HCEC 1CT (cell line): ENCODE results near the gene SPG11.
A peak's percentile ranks its signal among the peaks of the same experiment; 100 is the strongest.
"Not testable (repeated sequence)": the region's sequence is repeated elsewhere in the genome, so short reads cannot be mapped to it uniquely, and the experiment has no call there.

ENCODE experiments used
- DNase-seq: peaks from one replicate; pipeline ENCODE4 v3.0.0-alpha.2; 2017

Gene SPG11

DNA sequence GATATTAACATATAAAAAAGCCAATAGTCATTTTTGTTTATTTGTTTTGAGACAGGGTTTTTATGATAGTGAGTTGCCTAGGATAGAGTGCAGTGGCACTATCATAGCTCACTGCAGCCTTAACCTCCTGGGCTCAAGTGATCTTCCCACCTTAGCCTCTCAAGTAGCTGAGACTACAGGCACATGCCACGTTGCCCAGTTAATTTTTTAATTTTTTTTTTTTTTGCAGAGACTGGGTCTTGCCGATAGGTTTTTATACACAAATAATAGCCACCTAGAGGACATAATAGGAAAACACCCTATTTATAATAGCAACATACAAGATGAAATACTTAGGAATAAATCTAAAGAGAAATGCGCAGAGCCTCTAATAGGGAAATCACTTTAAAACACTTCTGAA, 113.2 kb downstream of the SPG11 start:
- DNase-seq = peak; percentile 58

GRCh38 chr15:44549152-44549551, 114.3 kb downstream of the SPG11 start:
- not testable (repeated sequence) for DNase-seq

- peak; percentile 57 for DNase-seq
Measured at GRCh38 chr15:44545913-44546802, 117.3 kb downstream of the SPG11 start.

DNA sequence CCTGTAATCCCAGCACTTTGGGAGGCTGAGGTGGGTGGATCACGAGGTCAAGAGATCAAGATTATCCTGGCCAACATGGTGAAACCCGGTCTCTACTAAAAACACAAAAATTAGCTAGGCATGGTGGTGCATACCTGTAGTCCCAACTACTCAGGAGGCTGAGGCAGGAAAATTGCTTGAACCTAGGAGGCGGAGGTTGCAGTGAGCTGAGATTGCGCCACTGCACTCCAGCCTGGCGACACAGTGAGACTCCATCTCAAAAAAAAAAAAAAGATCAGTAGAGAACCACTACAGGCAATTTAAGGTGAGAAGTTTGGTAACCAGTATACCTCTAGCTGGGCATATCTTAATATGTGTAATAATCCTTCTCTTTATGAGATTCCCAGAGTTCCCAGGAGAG, 118.7 kb downstream of the SPG11 start:
- DNase-seq = not testable (repeated sequence)

DNA sequence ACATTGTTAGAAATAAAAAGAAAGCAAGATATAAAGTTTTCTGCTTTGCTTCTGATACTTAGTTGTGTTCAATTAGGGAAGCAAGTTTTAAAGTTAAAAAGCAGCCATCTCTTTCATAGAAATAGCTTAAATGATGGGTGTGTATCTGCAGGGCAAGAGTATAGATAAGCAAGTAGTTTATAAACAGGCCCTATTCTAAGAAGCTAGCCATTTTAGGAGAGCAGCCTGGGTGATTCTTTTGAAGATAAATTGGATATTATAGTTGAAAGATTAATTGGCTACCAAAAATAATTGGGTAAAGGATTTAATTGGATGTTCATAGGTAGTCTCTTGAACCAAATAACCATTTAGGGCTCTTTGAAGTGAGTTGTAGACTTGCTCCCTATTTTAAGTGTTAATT, 120.9 kb downstream of the SPG11 start:
- no peak for DNase-seq

DNA sequence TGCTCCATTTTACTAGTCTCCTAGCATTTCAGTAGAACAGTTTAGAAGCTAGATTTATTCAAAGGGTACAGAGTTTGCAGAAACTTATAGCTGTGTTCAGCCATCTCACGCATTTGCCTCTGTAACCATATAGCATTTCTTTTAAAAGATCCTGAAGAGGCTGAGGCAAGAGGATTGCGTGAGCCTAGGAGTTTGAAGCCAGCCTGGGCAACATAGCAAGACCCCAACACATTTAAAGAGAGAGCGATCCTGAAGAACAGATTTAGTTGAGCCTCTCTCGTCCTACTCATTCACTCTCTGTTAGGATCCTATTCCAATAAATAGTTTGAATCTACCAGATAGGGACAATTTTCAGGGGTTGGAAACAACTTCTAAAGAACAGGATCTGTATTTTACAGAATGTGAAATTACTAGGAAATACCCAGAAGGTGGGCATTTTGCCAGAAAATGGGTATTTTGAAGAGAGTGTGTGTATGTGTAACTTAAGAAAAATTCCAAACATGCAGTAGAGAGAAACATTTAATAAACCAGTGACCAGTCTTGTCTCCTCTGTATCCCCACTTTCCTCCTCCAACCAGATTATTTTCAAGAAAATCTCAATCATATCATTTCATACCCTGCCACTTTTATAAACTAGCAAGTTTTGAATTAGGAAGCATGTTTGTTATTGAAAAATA, 122.0 kb downstream of the SPG11 start:
- peak; percentile 75 for DNase-seq

GRCh38 chr15:44537735-44538240, 125.7 kb downstream of the SPG11 start:
- peak; percentile 52 for DNase-seq

GRCh38 chr15:44536962-44537734, 126.3 kb downstream of the SPG11 start, which contains the start of gene EIF3J:
TSS of gene EIF3J (plus strand) at chr15:44537147. CDS start at chr15:44537195, 48 bp downstream.
- DNase-seq = peak; percentile 98

DNA sequence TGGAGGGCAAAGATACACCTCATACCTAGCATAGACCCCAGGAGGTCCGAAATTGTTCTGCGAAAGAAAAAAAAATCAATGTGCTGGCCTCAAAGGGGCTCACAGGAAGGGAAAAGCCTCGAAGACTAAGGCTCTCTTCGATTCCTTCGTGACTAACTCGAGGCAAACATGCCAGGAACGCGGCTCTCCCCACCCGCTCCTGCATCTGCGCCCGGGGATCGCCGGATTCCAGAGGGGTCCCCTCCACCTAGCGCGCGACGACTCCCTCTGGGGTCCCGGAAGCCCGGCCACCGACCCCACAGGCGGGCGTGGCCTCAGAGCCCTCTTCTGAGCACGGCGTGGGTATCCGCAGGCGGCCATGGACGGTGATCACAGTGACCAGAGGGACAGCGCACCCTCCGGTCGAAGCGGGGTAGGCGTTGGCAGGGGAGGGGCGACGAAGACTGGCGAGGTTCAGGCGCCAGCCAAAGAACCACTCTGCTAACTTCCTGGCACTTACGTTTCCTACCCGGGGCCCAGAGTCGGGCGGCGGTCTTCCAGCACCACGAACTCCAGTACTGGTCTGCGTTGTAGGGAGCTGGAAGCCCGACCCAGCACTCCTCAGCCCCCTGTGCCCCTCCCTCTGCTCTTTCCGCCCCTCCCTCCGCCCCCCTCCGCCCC, 127.0 kb downstream of the SPG11 start:
- peak; percentile 87 for DNase-seq

GRCh38 chr15:44535523-44536301, 127.8 kb downstream of the SPG11 start:
- no peak for DNase-seq

DNA sequence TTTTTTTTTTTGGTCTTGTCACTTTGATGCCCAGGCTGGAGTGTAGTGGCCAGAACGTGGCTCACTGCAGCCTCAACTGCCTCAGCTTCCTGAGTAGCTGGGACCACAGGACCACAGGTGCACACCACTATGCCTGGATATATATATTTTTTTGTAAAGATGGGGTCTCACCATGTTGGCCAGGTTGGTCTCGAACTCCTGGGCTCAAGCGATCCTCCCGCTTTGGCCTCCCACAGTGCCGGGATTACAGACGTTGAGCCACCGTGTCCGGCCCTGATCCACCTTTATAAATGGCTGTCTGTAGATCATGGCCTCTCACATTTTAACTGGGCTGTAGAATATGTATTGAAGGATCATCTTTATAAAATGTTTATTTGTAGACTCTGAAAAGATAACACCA, 128.4 kb downstream of the SPG11 start:
- DNase-seq = no peak

- peak; percentile 15 for DNase-seq
Measured at GRCh38 chr15:44532689-44533088, 130.8 kb downstream of the SPG11 start.

DNA sequence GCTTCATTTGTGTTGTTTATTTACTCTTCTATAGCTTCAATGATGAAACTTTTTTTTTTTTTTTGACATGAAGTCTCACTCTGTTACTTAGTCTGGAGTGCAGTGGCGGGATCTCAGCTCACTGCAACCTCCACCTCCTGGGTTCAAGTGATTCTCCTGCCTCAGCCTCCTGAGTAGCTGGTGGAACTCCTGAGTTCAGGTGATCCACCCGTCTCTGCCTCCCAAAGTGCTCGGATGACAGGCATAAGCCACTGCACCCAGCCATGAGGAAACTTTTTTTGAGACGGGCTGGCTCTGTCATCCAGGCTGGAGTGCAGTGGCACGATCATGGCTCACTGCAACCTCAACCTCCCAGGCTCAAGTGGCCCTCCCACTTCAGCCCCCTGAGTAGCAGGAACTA, 131.2 kb downstream of the SPG11 start:
- not testable (repeated sequence) for DNase-seq

GRCh38 chr15:44530653-44531052, 132.8 kb downstream of the SPG11 start:
- DNase-seq = no peak

DNA sequence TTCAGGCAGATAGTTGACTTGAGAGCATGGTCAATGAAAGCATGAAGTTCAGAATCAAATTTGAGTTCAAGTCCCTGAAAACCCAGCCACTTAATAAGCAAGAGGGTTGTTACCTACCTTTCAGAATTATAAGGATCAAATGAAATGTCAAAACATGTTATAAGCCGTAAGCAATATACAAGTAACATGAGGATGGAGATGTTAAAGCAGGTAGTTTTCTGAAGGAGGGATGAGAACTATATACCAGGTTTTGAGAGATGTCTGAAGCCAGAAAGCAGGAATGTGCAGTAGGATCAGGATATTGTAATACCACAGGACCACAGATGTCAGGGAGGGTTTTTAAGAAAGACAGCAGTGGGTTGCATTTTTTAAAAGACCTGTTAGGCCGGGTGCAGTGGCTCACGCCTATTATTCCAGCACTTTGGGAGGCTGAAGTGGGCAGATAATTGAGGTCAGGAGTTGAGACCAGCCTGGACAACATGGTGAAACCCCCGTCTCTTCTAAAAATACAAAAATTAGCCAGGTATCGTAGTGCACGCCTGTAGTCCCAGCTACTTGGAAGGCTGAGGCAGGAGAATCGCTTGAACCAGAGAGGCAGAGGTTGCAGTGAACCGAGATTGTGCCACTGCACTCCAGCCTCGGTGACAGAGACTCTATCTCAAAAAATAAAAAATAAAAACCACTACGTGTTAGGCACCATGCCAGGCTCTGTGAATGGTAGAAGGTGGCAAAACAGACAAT, 133.4 kb downstream of the SPG11 start:
- DNase-seq = no peak

DNA sequence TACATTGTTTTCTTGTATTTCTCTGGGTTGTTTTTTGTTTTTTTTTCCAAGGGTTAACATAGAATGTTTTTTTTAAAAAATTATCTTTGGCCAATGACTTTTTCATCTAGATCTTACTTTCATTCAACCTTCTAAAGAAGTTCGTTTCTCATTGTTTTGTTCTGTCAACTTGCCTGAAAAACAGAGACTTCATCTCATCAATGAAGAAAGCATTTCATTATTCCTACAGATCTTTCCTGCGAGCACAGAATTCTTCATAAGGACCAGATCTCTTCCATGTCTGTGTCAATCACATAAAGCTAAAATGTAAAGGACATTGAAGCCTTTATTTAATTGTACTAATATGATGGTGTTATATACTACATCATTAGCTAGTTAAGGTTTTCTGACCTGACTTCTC, 136.2 kb downstream of the SPG11 start:
- no peak for DNase-seq

DNA sequence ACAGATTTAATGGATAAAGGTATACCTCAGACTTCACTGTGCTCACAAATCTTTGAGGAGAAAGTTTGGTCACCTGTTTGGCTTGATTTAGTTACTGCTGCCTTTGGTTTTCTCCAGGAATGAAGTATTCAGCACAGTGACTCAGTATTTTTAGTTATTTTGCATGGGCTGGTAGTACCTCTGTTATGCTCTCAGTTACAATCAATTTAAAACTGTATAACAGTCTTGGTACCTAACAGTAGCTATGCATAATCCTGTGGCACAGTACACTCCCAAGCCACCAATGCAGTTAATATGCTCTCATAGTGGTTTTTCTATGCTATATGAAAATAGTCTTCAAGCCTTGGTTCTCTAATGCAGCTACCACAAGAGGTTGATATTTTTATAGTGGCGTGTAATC, 138.4 kb downstream of the SPG11 start:
- DNase-seq = no peak

GRCh38 chr15:44519537-44519936, 143.9 kb downstream of the SPG11 start:
- no peak for DNase-seq

GRCh38 chr15:44516436-44516835, 147.0 kb downstream of the SPG11 start:
- DNase-seq = no peak
